Ramos (cell line): ENCODE results near the gene DLL1.

Source experiments
- in situ Hi-C: fragments of 300-500 bp; cut with MboI; formaldehyde crosslinking; loops from one replicate; pipeline ENCODE4 v1.14.3; 2022; ENCODE audit warnings: low sequenced_read_pairs; ENCODE audit not compliant: unreplicated experiment

DLL1 gene

GRCh38 chr6:170253226-170253909, 37.5 kb downstream of the DLL1 start:
- in situ Hi-C loops, result no loop called here

GRCh38 chr6:170251776-170252571, 38.9 kb downstream of the DLL1 start:
- in situ Hi-C loops, result no loop called here

GRCh38 chr6:170250981-170251775, 39.7 kb downstream of the DLL1 start:
- in situ Hi-C loops, result no loop called here

DNA sequence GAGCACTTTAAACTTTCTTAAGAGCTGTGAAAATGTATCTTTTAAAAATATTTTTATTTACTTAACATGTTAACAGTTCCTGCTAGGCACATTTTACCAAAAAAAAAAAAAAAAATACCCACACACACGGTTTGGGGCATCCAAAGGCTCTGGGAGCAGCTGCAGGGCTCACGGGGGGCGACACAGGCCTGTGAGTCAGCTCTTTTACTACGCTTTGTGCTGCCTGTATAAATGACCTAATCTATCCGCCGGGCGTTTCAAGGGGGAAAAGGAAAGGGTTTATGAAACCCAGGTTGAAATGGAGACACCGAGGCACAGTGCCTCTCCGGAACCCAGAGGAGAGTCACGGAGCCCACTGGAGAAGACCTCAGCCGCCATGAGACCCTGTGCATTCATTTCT, 40.4 kb downstream of the DLL1 start:
- in situ Hi-C loops, result no loop called here

- in situ Hi-C loops, result no loop called here
These were observed 41.1 kb downstream of the DLL1 start for GRCh38 chr6:170249817-170250216.

DNA sequence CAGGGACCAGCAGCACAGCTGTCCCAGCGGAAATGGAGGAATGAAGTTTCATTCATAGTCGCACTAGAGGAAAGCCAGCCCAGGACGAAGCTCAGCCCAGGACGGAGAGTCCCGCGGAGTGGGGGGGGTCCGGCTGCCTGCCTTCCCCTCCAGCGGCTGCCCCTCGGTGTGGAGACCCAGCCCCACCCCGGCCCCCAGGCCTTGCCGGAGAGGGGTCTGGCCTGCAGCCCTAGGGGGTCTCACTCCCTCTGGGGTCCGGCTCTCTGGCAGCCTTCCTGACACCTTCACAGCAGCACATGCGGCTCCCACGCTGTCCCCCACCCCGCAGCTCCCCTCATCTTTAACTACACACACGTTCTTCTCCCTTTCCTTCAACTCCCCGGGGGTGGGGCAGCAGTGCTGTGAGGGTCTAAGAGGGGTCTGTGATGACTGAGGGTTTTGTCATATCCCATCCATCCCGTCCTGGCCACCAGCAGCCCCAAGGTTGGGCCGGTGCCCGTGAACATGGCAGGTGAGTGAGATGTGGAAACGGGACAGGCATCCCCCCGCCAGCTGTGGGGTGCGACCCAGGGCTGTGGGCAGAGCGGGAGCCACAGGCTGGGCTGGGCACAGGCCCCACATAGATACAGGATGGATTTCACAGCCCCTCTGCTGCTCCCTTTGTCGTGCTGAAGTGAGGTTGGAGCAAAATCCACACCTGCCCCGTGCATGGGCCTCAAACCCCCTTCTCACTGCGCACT, 41.8 kb downstream of the DLL1 start:
- in situ Hi-C loops, result no loop called here

GRCh38 chr6:170248111-170248805, 42.6 kb downstream of the DLL1 start:
- in situ Hi-C loops, result no loop called here

DNA sequence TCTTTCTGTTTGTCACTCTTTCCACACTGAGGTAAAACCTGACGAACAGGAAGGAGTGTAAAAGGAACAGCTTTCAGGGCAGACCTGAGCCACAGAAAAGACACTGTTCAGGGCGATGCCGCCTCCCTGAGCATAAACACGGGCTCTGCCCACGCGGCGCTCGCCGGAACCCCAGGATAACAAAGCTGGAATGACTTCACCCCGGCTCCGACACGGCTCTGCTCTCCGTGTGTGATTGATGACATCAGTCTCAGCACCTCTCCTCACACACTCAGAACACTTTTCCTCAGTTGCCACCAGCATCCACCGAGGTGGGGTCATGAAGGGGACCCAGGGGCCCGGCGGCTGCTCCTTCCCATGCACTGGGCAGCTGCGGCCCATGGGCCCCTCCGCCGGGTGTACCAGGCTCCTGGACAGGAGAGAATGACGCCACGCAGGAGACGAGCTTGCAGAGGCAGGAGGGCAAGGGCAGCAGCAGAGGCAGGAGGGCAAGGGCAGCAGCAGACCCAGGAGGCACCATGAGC, 43.6 kb downstream of the DLL1 start:
- in situ Hi-C loops, result no loop called here

DNA sequence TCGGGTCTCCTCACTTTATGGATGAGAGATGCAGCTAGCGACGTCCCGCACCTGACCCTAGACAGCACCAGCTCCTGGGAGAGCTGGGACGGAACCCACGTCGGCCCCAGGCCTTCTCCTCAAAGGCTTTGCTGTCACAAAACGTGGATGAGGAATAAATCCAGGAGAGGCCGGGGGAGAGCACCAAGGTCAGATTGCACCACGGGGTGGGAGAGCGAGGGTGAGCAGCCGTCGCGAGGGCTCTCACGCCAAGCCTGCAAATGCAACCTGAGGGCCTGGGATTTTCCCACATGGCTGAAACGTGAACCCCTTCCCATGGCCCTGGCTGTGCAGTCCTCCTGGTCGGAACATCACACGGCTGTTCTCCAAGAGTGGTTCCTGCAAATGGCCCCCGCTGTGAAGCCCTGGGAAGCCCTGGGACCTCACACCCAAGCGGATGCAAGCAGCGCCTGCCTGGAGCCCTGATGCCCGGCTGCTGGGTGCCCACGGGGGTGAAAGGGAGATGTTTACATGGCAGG, 45.3 kb downstream of the DLL1 start:
- in situ Hi-C loops, result no loop called here

DNA sequence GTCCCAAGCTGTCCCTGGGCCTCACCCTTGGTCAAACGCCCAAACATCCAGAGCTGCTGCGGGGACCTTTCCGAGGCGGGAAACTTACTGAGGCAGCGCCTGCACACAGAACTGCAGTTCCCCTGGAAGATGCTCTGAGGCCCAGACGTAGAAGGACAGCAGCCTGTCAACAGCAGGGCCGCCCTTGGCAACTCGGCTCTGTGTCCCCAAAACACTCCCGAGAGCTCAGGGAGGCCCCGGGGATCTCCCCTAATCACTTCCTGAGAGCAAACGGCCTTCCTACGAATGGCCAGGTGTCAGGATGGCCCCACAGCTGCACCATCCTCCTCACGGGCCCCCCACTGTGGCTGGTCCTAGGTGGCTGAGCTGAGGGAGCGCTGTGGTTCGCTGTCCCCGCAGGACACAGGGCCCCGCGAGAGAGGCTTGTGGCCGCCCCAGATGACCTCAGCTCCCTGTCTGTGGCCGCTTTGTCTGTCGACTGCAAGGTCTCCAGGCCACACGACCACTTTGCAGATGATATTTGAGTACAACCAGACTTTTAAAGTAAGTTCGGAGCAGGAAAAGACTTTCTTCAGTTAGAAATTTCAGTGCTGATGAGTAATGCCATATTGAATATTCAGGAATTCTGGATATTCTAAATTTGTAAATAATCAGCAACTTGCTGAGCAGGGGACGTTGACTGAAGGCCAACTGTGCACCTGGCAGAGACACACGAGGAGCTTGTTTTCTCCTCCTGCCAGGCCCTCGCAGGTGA, 46.0 kb downstream of the DLL1 start:
- in situ Hi-C loops, result no loop called here

DNA sequence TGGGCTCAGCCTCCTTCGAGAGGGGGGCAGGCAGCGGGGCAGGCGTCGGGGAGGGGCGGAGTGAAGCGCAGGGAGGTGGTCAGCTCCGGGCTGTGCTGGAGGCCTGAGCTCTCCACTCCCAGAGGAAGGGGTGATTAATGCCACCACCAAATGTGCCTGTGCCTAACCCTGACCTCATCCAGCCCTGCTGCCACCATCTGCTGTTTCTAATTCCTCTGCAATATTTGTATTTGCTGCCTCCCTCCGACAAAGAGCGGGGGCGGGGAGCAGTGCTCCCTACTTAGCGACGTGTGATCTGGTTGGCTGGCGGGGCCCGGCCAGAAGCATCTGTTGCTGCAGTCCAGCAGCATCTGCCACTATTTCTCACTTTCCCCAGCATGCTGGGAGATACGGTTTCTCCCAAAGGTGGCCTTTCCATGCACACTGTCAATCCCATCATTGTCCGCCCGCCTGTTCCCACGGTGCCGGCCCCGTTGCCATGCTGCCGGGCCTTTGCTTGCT, 47.0 kb downstream of the DLL1 start:
- in situ Hi-C loops, result no loop called here

GRCh38 chr6:170243386-170243785, 47.5 kb downstream of the DLL1 start:
- in situ Hi-C loops, result no loop called here

DNA sequence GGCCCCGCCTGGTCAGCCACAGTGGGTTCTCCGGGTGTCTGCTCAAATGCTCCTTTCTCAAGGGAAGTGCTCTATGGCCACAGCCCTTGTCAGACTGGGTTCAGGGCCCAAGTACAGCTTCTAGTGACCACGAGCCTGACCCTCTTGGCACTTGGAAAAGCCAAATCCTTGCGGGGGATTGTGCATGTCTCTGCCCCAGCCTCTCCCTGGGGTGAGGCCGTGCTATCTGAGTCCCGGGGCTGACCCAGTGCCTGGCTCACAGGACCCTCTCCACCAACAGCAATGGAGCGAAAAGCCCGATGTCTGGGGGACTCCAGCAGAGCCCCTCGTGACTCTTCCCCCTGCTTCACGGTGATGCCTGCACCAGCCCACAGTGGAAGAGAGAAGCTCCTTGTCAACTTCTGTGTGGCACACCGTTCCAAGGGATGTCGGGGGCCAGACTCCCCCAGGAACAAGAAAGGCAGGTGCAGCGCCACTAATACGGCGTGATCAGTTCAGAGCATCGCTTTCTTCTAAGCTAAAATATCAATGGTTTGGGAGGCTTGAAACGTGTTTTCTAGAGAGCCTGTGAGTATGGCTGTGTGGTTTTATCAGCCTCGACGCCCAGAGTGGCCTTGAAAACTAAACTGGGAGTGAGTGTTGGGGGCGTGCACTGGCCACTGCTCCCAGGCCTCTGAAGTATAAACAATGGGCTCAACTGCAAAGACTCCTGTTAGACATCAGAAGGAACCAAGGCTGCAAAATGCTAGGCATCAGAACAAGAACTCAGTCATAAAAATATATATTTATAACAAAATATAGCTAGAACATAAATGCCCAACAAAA, 51.9 kb downstream of the DLL1 start:
- in situ Hi-C loops, result no loop called here

DNA sequence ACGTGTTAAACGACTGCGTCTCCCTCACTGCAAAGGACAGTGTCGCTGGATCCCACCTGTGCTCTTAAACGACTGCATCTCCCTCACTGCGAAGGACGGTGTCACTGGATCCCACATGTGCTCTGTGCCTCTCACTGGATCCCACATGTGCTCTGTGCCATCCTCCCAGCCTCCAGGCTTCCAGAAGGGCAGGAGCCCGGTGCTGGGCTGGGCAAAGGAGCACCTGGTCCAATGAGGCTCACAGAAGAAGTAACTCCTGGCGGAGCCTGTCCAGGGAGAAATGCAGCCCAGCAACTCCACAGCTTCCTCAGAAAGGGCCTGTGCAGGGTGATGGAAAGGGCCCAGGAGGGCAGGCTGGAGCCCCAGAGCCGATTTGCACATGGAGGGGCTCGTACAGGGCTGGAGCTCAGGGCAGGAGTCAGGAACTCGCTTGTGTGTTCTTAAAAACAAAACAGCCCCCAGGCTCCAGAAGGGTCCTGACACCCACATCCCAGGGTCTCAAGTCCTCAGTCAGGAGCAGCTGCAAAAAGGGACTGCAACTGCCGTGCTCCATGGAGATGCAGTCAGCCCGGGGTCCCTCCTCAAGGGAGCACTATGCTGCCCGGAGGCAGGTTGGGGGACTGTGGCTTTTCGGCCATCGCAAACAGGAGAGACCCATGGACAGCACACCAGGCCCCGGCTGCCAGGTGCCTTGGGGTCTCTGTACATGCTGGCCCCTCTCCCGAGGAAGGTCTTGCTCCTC, 52.7 kb downstream of the DLL1 start:
- in situ Hi-C loops, result no loop called here

GRCh38 chr6:170236131-170236836, 54.6 kb downstream of the DLL1 start:
- in situ Hi-C loops, result no loop called here

DNA sequence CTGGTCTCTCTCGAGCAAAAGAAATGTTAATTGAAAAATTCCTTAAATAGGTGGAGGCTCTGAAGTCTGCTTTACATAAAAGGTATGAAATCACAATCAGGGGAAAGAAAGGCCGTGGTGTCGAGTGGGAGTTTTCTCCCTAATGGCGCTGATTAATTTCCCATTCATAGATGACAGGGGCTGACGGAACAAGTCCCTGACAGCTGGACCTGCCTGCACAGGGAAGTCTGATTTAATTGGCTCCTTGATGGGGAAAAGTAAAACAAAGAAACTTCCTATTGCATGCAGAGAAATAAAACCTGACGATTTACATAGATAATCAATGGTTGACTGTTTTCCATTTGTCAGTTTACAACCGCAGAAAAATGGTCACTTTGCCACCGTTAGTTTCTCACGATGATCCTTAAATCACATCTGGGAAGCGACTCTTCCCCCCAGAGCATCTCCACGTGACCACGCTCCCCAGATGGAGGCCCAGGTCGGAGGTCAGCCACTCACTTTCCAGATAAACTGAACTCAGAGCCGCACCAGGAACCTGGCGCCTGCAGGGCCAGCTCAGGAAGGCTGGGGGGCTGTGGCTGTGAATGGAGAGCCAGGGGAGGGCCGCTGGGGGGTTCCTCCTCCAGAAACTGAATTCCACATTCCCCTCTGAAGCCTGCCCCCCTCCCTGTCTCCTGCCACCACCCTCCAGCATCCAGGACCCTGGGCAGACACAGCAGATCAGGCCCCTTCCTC, 55.3 kb downstream of the DLL1 start:
- in situ Hi-C loops, result no loop called here
